ENCODE data around the gene IQCN. TPM values are rescaled to one million over a fixed set of nuclear protein-coding genes. Genes with fewer than 3 reads are reported as not detected.

The IQCN gene
- total and polyA plus RNA-seq, 2 of the 4 experiments (the other 2 are of a cell fraction), result 0.18 to 0.67 TPM

DNA sequence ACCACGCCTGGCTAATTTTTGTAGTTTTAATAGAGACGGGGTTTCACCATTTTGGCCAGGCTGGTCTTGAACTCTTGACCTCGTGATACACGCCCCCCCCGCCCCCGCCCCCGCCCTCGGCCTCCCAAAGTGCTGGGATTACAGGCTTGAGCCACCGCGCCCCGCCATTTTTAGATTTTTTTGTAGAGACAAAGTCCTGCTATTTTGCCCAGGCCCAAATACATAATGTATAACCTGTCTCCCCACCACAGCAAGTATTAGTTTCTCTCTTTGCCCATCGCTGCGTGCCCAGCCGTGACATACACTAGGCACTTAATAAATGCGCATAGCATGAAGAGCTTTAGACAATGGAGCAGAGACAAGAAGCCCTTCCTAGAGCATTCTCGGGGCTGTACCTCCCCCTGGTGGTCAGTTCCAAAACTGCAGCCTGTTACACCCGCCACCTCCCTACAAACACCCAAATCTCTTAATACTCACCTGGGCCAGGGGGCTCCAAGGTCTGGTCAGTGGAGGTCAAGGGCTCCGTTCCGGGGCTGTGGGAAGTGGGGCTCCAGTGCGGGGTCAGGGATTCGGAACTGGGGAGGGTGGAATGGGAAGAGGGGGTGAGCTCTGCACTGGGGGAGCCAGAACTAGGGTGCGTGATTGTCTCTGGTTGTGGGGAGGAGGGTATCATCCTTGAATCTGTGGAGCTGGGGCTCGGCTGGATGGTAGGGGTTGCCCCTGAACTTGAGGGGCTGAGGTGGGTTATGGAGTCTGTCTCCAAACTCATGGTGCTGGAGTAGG is 22.5 kb downstream of the IQCN start:
- Histone ChIP-seq H3K23ac (ENCODE audit: low read depth, low read length) (no peak overlapping the region), H3K18ac (ENCODE audit: low read depth, low read length) (no peak overlapping the region), H3K4me3 (ENCODE audit: insufficient read depth, low read depth, low read length) (no peak overlapping the region), H3K4me2 (ENCODE audit: low read depth, low read length) (no peak overlapping the region), H4K8ac (ENCODE audit: low read depth in 2 of 2, low read length in 2 of 2) (no peak overlapping the region), H4K5ac (ENCODE audit: low read depth, low read length) (no peak overlapping the region), H2AFZ (replicated peaks; ENCODE audit: low read length, poor library complexity) (peak overlapping the region; percentile 55), H3K27ac (ENCODE audit: insufficient read depth, low read length) (no peak overlapping the region), H2AK9ac (replicated peaks; ENCODE audit: low read depth, low read length, poor library complexity) (no peak overlapping the region), H3K9me3 (ENCODE audit: control insufficient read depth, insufficient read depth, low read length) (no peaks in the 10 kb centered on the region), H3K36me3 (ENCODE audit: control insufficient read depth, insufficient read depth, low read length) (no peaks in the 10 kb centered on the region), H3K4me1 (ENCODE audit: control insufficient read depth, insufficient read depth, low read length) (no peaks in the 10 kb centered on the region), H4K20me1 (ENCODE audit: insufficient read depth, low read length) (no peaks in the 10 kb centered on the region), H3K9me1 (ENCODE audit: insufficient read depth, low read length) (no peaks in the 10 kb centered on the region), H3K27me3 (ENCODE audit: control insufficient read depth, insufficient read depth, low read length) (peaks cover 22% of the 10 kb centered on the region), H3K4ac (ENCODE audit: low read depth, low read length) (no peak overlapping the region), H3K56ac (ENCODE audit: extremely low read depth, insufficient read depth, low read length) (no peak overlapping the region), H3K14ac (replicated peaks; ENCODE audit: low read depth, low read length) (no peak overlapping the region), H3K79me1 (ENCODE audit: low read depth in 1 of 2, low read length in 2 of 2) (no peaks in the 10 kb centered on the region), H2BK5ac (ENCODE audit: low read depth, low read length, poor library complexity, severe bottlenecking) (no peak overlapping the region), H2AK5ac (ENCODE audit: low read depth, low read length) (no peak overlapping the region), H4K91ac (ENCODE audit: insufficient read depth, low read depth, low read length) (no peak overlapping the region), H3K9ac (ENCODE audit: low read depth, low read length) (no peak overlapping the region), H2BK20ac (ENCODE audit: low read depth, low read length) (no peak overlapping the region), H2BK120ac (ENCODE audit: low read depth, low read length) (no peak overlapping the region), H2BK15ac (ENCODE audit: low read depth, low read length) (no peak overlapping the region)
- intact Hi-C loops (cut with micrococcal nuclease) (loop anchor here (1.0 to 5.0 kb wide), 4 partner anchors 49 to 138 kb away; partner anchors contain the start of gene IFI30), dilution Hi-C loops (cut with HindIII; ENCODE audit: low sequenced_read_pairs, unreplicated experiment) (no loop called here), in situ Hi-C loops (cut with MboI; ENCODE audit: low sequenced_read_pairs) (loop anchor here (5.0 kb wide), 1 partner anchor 139 kb away; no protein-coding TSS in a partner anchor)
- TF ChIP-seq NFE2L2 (IDR thresholded peaks at IDR 0.05; ENCODE audit: low read depth, low read length) (no peak), MAFK (IDR thresholded peaks at IDR 0.05; ENCODE audit: low read depth, low read length) (no peak), CHD1 (IDR thresholded peaks at IDR 0.05; ENCODE audit: low read depth, low read length) (no peak), RCOR1 (IDR thresholded peaks at IDR 0.05; ENCODE audit: insufficient replicate concordance, low read length) (no peak), POLR2A (IDR thresholded peaks at IDR 0.05; ENCODE audit: low read depth, low read length) (0 out of 2 replicates have a peak, but pooled peaks have one; percentile 48), RFX5 (IDR thresholded peaks at IDR 0.05; ENCODE audit: low read depth, low read length) (no peak), RAD21 (IDR thresholded peaks at IDR 0.05; ENCODE audit: low read length) (peak; percentile 98), MXI1 (IDR thresholded peaks at IDR 0.05; ENCODE audit: borderline replicate concordance, low read depth, low read length) (no peak), SMC3 (IDR thresholded peaks at IDR 0.05; ENCODE audit: low read depth, low read length) (peak; percentile 99), BHLHE40 (IDR thresholded peaks at IDR 0.05; ENCODE audit: low read depth, low read length) (no peak)
- TF ChIP-seq, protein P1, sequence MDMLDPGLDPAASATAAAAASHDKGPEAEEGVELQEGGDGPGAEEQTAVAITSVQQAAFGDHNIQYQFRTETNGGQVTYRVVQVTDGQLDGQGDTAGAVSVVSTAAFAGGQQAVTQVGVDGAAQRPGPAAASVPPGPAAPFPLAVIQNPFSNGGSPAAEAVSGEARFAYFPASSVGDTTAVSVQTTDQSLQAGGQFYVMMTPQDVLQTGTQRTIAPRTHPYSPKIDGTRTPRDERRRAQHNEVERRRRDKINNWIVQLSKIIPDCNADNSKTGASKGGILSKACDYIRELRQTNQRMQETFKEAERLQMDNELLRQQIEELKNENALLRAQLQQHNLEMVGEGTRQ (IDR thresholded peaks at IDR 0.05; ENCODE audit: low read depth, low read length), result no peak
- TF ChIP-seq, protein P2, sequence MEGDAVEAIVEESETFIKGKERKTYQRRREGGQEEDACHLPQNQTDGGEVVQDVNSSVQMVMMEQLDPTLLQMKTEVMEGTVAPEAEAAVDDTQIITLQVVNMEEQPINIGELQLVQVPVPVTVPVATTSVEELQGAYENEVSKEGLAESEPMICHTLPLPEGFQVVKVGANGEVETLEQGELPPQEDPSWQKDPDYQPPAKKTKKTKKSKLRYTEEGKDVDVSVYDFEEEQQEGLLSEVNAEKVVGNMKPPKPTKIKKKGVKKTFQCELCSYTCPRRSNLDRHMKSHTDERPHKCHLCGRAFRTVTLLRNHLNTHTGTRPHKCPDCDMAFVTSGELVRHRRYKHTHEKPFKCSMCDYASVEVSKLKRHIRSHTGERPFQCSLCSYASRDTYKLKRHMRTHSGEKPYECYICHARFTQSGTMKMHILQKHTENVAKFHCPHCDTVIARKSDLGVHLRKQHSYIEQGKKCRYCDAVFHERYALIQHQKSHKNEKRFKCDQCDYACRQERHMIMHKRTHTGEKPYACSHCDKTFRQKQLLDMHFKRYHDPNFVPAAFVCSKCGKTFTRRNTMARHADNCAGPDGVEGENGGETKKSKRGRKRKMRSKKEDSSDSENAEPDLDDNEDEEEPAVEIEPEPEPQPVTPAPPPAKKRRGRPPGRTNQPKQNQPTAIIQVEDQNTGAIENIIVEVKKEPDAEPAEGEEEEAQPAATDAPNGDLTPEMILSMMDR (conservative IDR thresholded peaks at IDR 0.05; ENCODE audit: low read depth, low read length), result peak; percentile 93
- TF ChIP-seq, protein P3, sequence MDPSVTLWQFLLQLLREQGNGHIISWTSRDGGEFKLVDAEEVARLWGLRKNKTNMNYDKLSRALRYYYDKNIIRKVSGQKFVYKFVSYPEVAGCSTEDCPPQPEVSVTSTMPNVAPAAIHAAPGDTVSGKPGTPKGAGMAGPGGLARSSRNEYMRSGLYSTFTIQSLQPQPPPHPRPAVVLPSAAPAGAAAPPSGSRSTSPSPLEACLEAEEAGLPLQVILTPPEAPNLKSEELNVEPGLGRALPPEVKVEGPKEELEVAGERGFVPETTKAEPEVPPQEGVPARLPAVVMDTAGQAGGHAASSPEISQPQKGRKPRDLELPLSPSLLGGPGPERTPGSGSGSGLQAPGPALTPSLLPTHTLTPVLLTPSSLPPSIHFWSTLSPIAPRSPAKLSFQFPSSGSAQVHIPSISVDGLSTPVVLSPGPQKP (IDR thresholded peaks at IDR 0.05; ENCODE audit: borderline replicate concordance, low read depth, low read length), result no peak
- POLR2A ChIA-PET (ENCODE audit: unreplicated experiment), result interaction anchor here (0.6 kb wide), 1 partner anchor 43 kb away, joined by 8 read pairs; no protein-coding TSS in a partner anchor
- ATAC-seq (ENCODE audit: low read depth) (peak; percentile 94), DNase-seq (peak; percentile 63)
- CTCF ChIA-PET, result interaction anchor here (0.5 to 1.5 kb wide), 6 partner anchors 28 to 230 kb away, joined by 3 to 6 read pairs (median 4); no protein-coding TSS in a partner anchor
- no TSS peak for BruUV-seq (replicated peaks)
- WGBS, 2 experiments (ENCODE audit: extremely low coverage in 2 of 2, insufficient read length in 1 of 2), result 17% methylated on average over 12 of the region's 23 CpGs; no CpG with 5 or more reads in 1 of the 2 experiments

All from IMR-90 (cell line).